H9 (cell line): ENCODE measurements around the gene KCNMB3. TPM values are rescaled to one million over a fixed set of nuclear protein-coding genes. Genes with fewer than 3 reads are reported as not detected.

Source experiments
- DNase-seq: peaks from one replicate; pipeline ENCODE4 v3.0.0-alpha.2; 2017
- H2AFZ ChIP-seq: one replicate; pipeline ENCODE4 v1.6.1; 2013; ENCODE audit warnings: mild to moderate bottlenecking, low read length, control low read depth, moderate library complexity
- H2AK5ac ChIP-seq: 2 replicates; pipeline ENCODE4 v1.6.1; 2013; ENCODE audit warnings: low read length, control low read depth, mixed read lengths; ENCODE audit not compliant: insufficient read length
- H2BK120ac ChIP-seq: one replicate; pipeline ENCODE4 v1.6.1; 2013; ENCODE audit warnings: low read depth, mild to moderate bottlenecking, low read length, control low read depth, inconsistent platforms; ENCODE audit not compliant: poor library complexity, severe bottlenecking
- H2BK12ac ChIP-seq: 2 replicates; pipeline ENCODE4 v1.6.1; 2013; ENCODE audit warnings: low read length, control low read depth, mixed read lengths, low read depth; ENCODE audit not compliant: insufficient read length
- H2BK15ac ChIP-seq: 2 replicates; pipeline ENCODE4 v1.6.1; 2013; ENCODE audit warnings: low read depth, low read length, control low read depth
- H2BK20ac ChIP-seq: one replicate; pipeline ENCODE4 v1.6.1; 2013; ENCODE audit warnings: low read depth, mild to moderate bottlenecking, low read length, control low read depth, inconsistent platforms; ENCODE audit not compliant: poor library complexity, severe bottlenecking
- H2BK5ac ChIP-seq: 2 replicates; pipeline ENCODE4 v1.6.1; 2013; ENCODE audit warnings: low read length, control low read depth, mixed read lengths; ENCODE audit not compliant: insufficient read length
- H3K14ac ChIP-seq: 2 replicates; pipeline ENCODE4 v1.6.1; 2013; ENCODE audit warnings: low read length, control low read depth; ENCODE audit not compliant: insufficient read depth
- H3K18ac ChIP-seq: 2 replicates; pipeline ENCODE4 v1.6.1; 2013; ENCODE audit warnings: low read depth, mild to moderate bottlenecking, mixed read lengths, low read length, control low read depth; ENCODE audit not compliant: insufficient read length
- H3K23ac ChIP-seq: 2 replicates; pipeline ENCODE4 v1.6.1; 2013; ENCODE audit warnings: low read length, control low read depth, mixed read lengths, low read depth; ENCODE audit not compliant: insufficient read length
- H3K23me2 ChIP-seq: 2 replicates; pipeline ENCODE4 v1.6.1; 2013; ENCODE audit warnings: low read depth, mild to moderate bottlenecking, mixed read lengths, low read length, control low read depth; ENCODE audit not compliant: insufficient read length, poor library complexity, severe bottlenecking
- H3K27ac ChIP-seq: 2 replicates; pipeline ENCODE4 v1.5.1; 2013; ENCODE audit warnings: low read length, control low read depth, mixed read lengths, low read depth; ENCODE audit not compliant: insufficient read length
- H3K27me3 ChIP-seq: 2 replicates; pipeline ENCODE4 v1.6.1; 2013; ENCODE audit warnings: low read length, control low read depth, inconsistent platforms; ENCODE audit not compliant: insufficient read depth
- H3K4ac ChIP-seq: 2 replicates; pipeline ENCODE4 v1.6.1; 2013; ENCODE audit warnings: low read depth, mild to moderate bottlenecking, control low read depth, inconsistent platforms, low read length, moderate library complexity
- H3K4me1 ChIP-seq: 2 replicates; pipeline ENCODE4 v1.6.1; 2013; ENCODE audit warnings: low read length, control low read depth, inconsistent platforms; ENCODE audit not compliant: insufficient read depth
- H3K4me2 ChIP-seq: 2 replicates; pipeline ENCODE4 v1.6.1; 2013; ENCODE audit warnings: low read length, control low read depth, mixed read lengths; ENCODE audit not compliant: insufficient read length, insufficient read depth
- H3K56ac ChIP-seq: 2 replicates; pipeline ENCODE4 v1.6.1; 2013; ENCODE audit warnings: low read depth, mild to moderate bottlenecking, mixed read lengths, low read length, control low read depth; ENCODE audit not compliant: insufficient read length
- H3K79me1 ChIP-seq: 2 replicates; pipeline ENCODE4 v1.6.1; 2013; ENCODE audit warnings: low read depth, mild to moderate bottlenecking, moderate library complexity, low read length, control low read depth, inconsistent platforms; ENCODE audit not compliant: insufficient read depth, poor library complexity, severe bottlenecking
- H3K79me2 ChIP-seq: 2 replicates; pipeline ENCODE4 v1.6.1; 2013; ENCODE audit warnings: low read length, control low read depth, inconsistent platforms; ENCODE audit not compliant: insufficient read depth
- H3K9ac ChIP-seq: 2 replicates; pipeline ENCODE4 v1.6.1; 2013; ENCODE audit warnings: low read length, control low read depth, mixed read lengths; ENCODE audit not compliant: insufficient read length; ENCODE audit errors: extremely low read depth
- H3K9me3 ChIP-seq: one replicate; pipeline ENCODE4 v1.6.1; 2013; ENCODE audit warnings: low read depth, low read length, inconsistent platforms; ENCODE audit not compliant: control insufficient read depth
- H3T11ph ChIP-seq: one replicate; pipeline ENCODE4 v1.6.1; 2013; ENCODE audit warnings: mild to moderate bottlenecking, low read length, control low read depth, inconsistent platforms
- H4K20me1 ChIP-seq: one replicate; pipeline ENCODE4 v1.6.1; 2013; ENCODE audit not compliant: control insufficient read depth, insufficient read length, insufficient read depth
- H4K5ac ChIP-seq: 2 replicates; pipeline ENCODE4 v1.6.1; 2013; ENCODE audit warnings: low read depth, mild to moderate bottlenecking, mixed read lengths, low read length, control low read depth; ENCODE audit not compliant: insufficient read length
- H4K8ac ChIP-seq: replicated peaks from 2 replicates; pipeline ENCODE4 v1.6.1; 2013; ENCODE audit warnings: low read length, control low read depth, mixed read lengths, low read depth; ENCODE audit not compliant: insufficient read length
- H4K91ac ChIP-seq: 2 replicates; pipeline ENCODE4 v1.6.1; 2013; ENCODE audit warnings: low read depth, mild to moderate bottlenecking, moderate library complexity, mixed read lengths, low read length, control low read depth; ENCODE audit not compliant: insufficient read length
- H3K27ac Mint-ChIP-seq, 3 experiments: 2 replicates in 2 of 3; 3 replicates in 1 of 3; pipeline ENCODE4 v1.8.0; 2020 to 2021; ENCODE audit warnings: mixed read lengths in 3 of 3, mild to moderate bottlenecking in 1 of 3, moderate library complexity in 1 of 3
- H3K27me3 Mint-ChIP-seq: 2 replicates; pipeline ENCODE4 v1.8.0; 2021; ENCODE audit warnings: low read depth, mild to moderate bottlenecking, moderate library complexity, mixed read lengths
- H3K36me3 Mint-ChIP-seq, 3 experiments: 2 replicates in 2 of 3; 3 replicates in 1 of 3; pipeline ENCODE4 v1.8.0; 2020 to 2021; ENCODE audit warnings: low read depth in 3 of 3, mixed read lengths in 3 of 3; ENCODE audit not compliant: insufficient read depth in 1 of 3
- H3K4me1 Mint-ChIP-seq, 2 experiments: 2 replicates each; pipeline ENCODE4 v1.8.0; 2020; ENCODE audit warnings: mixed read lengths in 2 of 2
- H3K4me3 Mint-ChIP-seq, 2 experiments: 2 replicates in 1 of 2; 3 replicates in 1 of 2; pipeline ENCODE4 v1.8.0; 2020 to 2021; ENCODE audit warnings: mild to moderate bottlenecking in 2 of 2, mixed read lengths in 2 of 2, moderate library complexity in 1 of 2
- H3K9me3 Mint-ChIP-seq, 2 experiments: 2 replicates in 1 of 2; 3 replicates in 1 of 2; pipeline ENCODE4 v1.8.0; 2020; ENCODE audit warnings: mild to moderate bottlenecking in 2 of 2, mixed read lengths in 2 of 2, moderate library complexity in 1 of 2
- CTCF ChIP-seq: fragments of 200-600 bp; sonication (generic); conservative IDR thresholded peaks from 3 replicates; pipeline ENCODE4 v1.8.0; 2021; ENCODE audit warnings: antibody characterized with exemption, mild to moderate bottlenecking
- WGBS: extraction: QIAGEN DNeasy Blood & Tissue Kit; methylation state at CpG from one replicate; pipeline ENCODE4 v1.1.7; 2013; ENCODE audit warnings: missing lambda C conversion rate, low lambda C conversion rate, mixed read lengths; ENCODE audit not compliant: insufficient read length; ENCODE audit errors: extremely low coverage; 5-methylcytosine and 5-hydroxymethylcytosine counted together
- total RNA-seq: library from RNA; stranded (reverse); gene quantifications from 2 replicates; pipeline ENCODE4 v1.2.1, GENCODE V29; 2021

KCNMB3 gene
- total RNA-seq, 1 experiment from 2014 or later = 1.6 TPM

DNA sequence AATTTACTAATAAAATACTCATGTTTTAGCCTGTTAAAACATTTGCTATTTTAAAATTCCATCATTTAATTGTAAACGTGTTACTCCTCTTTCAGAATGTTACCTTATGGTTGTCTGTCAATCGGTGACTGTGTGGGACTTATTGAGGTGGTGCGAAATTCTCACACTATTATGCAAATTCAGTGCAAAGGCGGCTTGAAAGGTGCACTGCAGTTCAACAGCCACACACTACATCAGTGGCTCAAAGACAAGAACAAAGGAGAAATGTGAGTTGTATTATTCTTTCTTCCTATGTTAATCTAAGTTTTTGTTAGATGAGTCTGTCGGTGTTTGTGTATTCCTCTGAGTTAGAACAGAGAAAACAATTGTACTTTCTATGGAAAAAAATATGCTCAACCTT is 21.7 kb downstream of the KCNMB3 start:
- H4K20me1 ChIP-seq = no peaks in the 10 kb centered on the region
- H3K23ac ChIP-seq = no peak overlapping the region
- no peak overlapping the region for H3K56ac ChIP-seq
- H3K18ac ChIP-seq = no peak overlapping the region
- no peak for TF ChIP-seq CTCF
- WGBS = no CpG with 5 or more reads among the region's 5 CpGs
- Mint-ChIP-seq H3K27me3 (no peaks in the 10 kb centered on the region), H3K36me3 (peaks cover 18 to 28% (median 24%) of the 10 kb centered on the region in 3 experiments), H3K4me1 (peaks cover 20 to 28% of the 10 kb centered on the region in 2 experiments), H3K9me3 (no peaks in the 10 kb centered on the region), H3K4me3 (no peak overlapping the region), H3K27ac (no peak overlapping the region; a peak in 1 of 7 replicates)
- H3K27ac ChIP-seq = no peak overlapping the region
- no peak overlapping the region for H3K4ac ChIP-seq
- no peak overlapping the region for H4K5ac ChIP-seq
- H3K9ac ChIP-seq = no peak overlapping the region
- H3K27me3 ChIP-seq = no peaks in the 10 kb centered on the region
- H3K4me2 ChIP-seq = no peak overlapping the region
- H2AK5ac ChIP-seq = no peak overlapping the region
- H2BK12ac ChIP-seq = no peak overlapping the region
- H3K79me2 ChIP-seq = no peaks in the 10 kb centered on the region
- no peaks in the 10 kb centered on the region for H3K79me1 ChIP-seq
- no peak overlapping the region for H3T11ph ChIP-seq
- H2AFZ ChIP-seq = no peak overlapping the region
- H2BK20ac ChIP-seq = no peak overlapping the region
- H4K8ac ChIP-seq = no peak overlapping the region
- no peak overlapping the region for H2BK5ac ChIP-seq
- no peak for DNase-seq
- no peak overlapping the region for H3K14ac ChIP-seq
- H2BK120ac ChIP-seq = no peak overlapping the region
- no peaks in the 10 kb centered on the region for H3K23me2 ChIP-seq
- H3K9me3 ChIP-seq = no peaks in the 10 kb centered on the region
- no peak overlapping the region for H2BK15ac ChIP-seq
- H3K4me1 ChIP-seq = peaks cover 3% of the 10 kb centered on the region; the same call in 1 of the 2 replicates
- no peak overlapping the region for H4K91ac ChIP-seq
